GM12875 (cell line): ENCODE measurements around the gene RPTOR.

Experiments
- H3K4me3 ChIP-seq: one replicate; pipeline ENCODE4 v1.5.1; 2011; ENCODE audit warnings: low read depth, low read length, control low read depth
- TF ChIP-seq, protein P1 (sequence below): IDR thresholded peaks from 2 replicates; pipeline ENCODE4 v1.5.1; 2011; ENCODE audit warnings: low read depth, mild to moderate bottlenecking, control low read depth, inconsistent platforms, low read length, moderate library complexity, borderline replicate concordance; ENCODE audit not compliant: insufficient read depth

Gene RPTOR

DNA sequence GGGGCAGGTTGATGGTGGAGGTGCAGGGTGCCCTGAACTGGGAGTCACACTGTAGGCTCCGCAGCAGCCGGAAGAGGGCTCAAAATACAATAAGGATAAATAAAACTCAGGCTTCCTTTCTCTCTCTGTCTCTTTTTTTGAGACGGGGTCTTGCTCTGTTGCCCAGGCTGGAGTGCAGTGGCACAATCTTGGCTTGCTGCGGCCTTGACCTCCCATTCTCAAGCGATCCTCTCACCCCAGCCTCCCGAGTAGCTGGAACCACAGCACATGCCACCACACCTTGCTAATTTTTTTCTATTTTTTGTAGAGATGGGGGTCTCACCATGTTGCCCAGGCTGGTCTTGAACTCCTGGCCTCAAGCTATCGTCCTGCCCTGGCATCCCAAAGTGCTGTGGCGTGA, 35.3 kb upstream of the RPTOR start:
- no peak overlapping the region for H3K4me3 ChIP-seq
- TF ChIP-seq, protein P1, sequence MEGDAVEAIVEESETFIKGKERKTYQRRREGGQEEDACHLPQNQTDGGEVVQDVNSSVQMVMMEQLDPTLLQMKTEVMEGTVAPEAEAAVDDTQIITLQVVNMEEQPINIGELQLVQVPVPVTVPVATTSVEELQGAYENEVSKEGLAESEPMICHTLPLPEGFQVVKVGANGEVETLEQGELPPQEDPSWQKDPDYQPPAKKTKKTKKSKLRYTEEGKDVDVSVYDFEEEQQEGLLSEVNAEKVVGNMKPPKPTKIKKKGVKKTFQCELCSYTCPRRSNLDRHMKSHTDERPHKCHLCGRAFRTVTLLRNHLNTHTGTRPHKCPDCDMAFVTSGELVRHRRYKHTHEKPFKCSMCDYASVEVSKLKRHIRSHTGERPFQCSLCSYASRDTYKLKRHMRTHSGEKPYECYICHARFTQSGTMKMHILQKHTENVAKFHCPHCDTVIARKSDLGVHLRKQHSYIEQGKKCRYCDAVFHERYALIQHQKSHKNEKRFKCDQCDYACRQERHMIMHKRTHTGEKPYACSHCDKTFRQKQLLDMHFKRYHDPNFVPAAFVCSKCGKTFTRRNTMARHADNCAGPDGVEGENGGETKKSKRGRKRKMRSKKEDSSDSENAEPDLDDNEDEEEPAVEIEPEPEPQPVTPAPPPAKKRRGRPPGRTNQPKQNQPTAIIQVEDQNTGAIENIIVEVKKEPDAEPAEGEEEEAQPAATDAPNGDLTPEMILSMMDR: no peak

- no peak overlapping the region for H3K4me3 ChIP-seq
These were observed 34.5 kb upstream of the RPTOR start for GRCh38 chr17:80510132-80510531.

GRCh38 chr17:80510772-80511171, 33.9 kb upstream of the RPTOR start:
- TF ChIP-seq, protein P1: no peak
- H3K4me3 ChIP-seq: no peak overlapping the region

More at GRCh38 chr17:80510132-80510531, 34.5 kb upstream of the RPTOR start:
- TF ChIP-seq, protein P1: no peak

DNA sequence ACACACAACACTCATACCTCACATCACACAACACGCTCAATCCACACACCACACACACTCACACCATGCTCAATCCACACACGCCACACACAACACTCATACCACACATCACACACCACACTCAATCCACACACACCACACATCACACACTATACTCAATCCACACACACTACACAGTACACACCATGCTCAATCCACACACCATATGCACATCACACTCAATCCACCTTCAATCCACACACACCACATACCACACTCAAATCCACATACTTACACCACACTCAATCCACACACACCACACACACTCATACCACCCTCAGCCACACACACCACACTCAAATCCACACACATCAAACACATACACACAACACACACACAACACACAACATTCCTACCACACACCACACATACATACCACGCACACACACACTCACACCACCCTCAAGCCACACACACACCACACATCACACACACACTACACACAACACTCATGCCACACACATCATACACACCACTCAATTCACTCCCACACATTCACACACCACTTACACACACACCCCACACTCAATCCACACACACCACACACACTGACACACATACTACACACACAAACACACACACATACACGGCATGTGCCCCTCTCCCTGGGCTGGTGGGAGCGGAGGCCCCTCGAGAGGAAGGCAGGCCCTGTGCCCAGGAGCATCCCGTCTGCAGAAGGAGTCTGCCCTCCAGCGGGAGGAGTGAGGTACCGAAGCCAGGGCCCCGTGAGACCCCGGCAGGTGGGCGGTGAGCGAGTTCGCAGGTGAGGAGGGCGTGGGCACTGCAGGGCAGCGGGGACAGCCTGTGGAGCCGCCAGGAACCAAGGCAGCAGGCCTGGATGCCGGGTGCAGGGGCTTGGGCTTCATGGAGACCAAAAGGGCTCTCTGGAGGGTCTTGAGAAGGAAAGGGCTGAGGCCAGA, 33.1 kb upstream of the RPTOR start:
- H3K4me3 ChIP-seq: no peak overlapping the region
- TF ChIP-seq, protein P1: no peak

GRCh38 chr17:80512233-80512632, 32.4 kb upstream of the RPTOR start:
- TF ChIP-seq, protein P1: no peak
- no peak overlapping the region for H3K4me3 ChIP-seq

DNA sequence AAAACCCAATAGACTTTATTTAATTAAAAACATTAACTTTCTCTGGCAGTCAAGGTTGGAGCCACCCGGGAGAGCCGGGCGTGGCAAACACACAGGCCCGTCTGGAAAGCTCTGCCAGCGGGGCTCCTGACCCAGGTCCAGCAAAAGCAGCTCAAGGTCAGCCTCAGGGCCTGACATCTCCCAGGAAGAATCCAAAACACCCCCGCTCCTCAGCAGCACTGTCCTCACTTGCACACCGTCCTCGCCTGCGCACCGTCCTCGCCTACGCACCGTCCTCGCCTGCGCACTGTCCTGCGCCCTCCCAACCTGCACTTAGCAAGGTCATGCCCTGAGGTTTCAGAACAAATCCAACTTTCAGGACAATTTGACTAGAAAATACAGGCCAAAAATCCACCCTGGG, 31.4 kb upstream of the RPTOR start:
- no peak overlapping the region for H3K4me3 ChIP-seq
- TF ChIP-seq, protein P1: no peak

DNA sequence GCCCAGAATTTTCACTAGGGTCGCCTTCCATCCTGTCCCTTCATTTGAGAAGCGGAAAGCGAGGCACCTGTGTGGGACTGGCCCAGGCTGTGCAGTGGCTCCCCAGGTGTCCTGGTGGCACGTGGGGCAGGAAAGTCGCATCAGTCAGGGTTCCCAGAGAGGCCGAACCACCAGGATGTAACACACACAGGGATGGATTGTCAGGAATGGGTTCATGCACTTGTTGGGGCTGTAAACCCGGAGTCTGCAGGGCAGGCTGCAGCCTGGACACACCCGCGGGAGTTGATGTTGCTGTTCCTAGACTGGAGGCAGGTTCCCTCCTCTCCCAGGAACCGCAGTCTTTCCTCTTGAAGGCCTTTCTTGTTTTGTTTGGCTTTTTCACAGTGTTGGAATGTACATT, 30.7 kb upstream of the RPTOR start:
- H3K4me3 ChIP-seq: no peak overlapping the region
- TF ChIP-seq, protein P1: no peak
